GM21528 (cell line): ENCODE measurements around the gene AOC1.

Source experiments
- ATAC-seq: cut with Tn5 transposase; IDR thresholded peaks from one replicate; pipeline ENCODE4 v1.9.1; 2021; ENCODE audit warnings: mild to moderate bottlenecking, moderate library complexity; ENCODE audit not compliant: unreplicated experiment, low FRiP score

The AOC1 gene

DNA sequence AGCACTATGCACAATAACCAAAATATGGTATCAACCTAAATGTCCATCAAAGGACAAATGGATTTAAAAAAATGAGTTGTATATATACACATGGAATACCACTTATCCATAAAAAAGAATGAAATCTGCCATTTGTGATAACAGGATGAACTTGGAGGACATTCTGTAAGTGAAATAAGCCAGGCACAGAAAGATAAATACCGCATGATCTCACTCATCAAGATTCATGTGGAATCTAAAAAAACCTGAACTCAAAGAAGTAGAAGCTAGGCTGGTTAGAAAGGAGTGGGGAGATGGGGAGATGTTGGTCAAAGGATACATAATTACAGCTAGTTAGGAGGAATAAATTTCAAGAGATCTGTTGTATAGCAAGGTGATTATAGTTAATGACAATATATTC is 17.3 kb upstream of the AOC1 start:
- no peak for ATAC-seq

DNA sequence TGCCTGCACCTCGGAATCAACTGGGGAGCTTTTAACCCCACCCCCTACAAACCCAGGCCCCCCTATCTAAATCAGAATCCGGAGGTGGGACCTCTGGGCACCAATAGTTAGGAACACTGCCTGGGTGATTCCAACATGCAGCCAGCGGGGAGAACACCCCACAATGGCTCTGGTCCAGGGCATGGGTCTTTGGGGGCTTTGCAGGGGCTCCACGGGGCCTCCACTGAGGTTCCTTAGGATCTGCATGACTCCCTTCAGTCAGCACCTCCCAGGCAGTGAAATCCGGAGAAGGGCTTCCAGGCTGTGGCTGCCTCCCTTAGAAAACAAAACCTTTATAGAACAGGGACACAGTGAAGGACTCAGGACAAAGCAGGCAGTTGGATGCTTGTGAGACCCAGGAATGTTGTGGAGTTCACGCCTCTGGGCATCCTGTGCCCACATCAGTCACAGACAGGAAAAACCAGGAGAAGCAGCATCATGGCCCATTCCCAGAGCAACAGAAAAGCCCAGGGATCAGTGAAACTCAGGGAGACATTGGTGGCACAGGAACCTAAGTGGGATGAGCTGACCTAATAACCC is 16.5 kb upstream of the AOC1 start:
- ATAC-seq = no peak

DNA sequence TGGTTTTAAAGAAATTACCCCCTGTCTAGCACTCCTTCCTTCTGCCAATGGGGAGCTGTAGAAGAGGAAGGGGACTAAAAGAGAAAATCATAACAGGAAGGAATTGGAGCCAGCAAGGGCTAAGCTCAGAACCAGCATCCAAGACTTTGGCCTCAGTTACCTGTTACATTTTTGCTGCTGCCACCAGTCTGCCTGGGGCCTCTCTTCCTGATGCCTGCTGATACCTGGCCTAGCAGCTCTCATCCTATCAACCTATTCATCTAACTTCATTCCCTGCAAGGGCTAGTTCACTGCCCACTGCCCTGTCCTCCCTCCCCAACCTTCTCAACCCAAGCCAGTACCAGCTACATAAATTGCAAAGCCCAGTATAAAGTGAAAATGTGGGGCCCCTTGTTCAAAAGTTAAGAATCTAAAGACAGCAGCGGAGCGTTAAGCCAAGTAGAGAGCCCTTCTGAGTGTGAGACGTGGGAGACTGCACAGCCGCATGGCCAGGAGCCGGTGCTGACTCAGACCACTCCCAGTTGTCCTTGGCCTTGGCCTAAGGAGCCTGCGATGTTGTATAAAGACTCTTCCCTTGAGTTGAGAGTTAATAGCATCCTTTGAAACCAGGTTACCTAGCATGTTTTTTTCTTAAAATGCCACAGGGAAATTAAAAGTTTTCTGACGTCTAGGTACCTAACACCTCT is 13.2 kb upstream of the AOC1 start:
- no peak for ATAC-seq

DNA sequence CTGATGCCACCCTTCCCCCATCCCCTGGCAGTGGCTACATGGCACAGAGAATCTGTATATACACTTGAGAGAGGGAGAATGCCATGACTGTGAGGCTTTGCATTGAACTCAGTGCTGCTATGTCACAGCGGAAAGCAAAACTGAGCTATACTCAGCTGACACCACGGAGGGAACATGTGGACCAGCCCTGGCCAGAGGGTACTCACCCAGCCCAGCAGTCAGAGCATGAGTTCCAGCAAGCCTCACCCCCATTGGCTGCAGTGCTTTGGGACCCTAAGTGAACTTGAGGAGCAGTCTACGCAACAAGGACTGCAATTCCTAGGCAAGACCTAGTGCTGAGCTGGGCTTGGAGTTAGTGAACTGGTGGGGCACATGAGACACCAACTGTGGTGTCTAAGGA is 10.3 kb upstream of the AOC1 start:
- no peak for ATAC-seq

DNA sequence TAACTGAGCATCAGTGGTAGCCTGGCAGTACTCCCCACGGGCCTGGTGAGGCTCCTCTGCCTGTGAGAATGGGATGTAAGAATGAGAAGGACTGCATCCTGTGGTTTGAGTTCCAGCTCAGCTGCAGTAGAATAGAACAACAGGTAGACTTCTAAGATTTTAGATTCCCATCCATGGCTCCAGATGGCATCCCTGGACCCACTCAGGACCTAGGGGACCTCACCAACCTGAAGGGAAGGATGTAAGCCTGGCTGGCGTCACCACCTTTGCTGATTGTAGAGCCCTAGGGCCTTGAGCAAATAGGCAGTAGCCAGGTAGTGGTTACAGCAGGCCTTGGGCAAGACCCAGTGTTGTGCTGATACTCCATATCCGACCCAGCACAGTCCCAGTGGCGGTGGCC is 9.6 kb upstream of the AOC1 start:
- ATAC-seq = no peak

- ATAC-seq = no peak
These were observed 6.9 kb upstream of the AOC1 start for GRCh38 chr7:150845421-150845861.

DNA sequence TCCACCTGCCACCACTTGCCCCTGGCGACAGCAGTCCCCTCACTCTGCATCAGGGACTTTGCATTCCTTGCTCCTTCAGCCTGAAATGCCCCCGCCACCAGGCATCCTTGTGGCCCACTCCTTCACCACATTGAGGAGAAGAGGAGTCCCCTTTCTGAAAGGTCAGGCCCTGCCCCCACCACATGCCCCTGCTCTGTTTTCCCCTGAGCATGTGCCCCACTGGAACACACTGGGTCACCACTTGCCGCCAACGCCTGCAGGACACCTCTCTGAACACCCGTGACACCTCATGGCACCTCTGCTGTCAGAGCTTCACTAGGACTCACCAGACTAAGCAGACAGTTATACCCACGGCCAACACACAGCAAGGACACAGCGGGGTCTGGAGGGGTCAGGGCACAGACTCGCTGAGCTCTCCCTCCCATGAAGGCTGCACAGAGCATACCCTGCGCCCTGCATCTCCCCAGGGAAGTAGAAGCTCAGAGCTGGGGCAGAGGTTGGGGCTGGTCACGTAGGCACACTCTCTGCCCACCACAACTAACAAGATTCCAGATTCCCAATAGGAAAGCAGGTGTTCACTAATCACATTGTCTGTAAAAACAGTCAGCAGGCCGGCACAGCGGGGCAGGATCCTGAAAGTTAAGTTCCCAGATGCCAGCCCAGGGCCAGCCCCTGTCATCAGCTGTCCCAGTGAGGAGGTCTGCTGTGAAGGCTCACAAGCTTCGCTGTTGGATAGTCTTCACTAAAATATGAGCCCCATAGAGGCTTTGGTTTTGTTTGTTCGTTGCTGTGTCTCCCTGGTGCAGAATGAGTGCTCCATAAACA is 5.8 kb upstream of the AOC1 start:
- ATAC-seq = no peak

DNA sequence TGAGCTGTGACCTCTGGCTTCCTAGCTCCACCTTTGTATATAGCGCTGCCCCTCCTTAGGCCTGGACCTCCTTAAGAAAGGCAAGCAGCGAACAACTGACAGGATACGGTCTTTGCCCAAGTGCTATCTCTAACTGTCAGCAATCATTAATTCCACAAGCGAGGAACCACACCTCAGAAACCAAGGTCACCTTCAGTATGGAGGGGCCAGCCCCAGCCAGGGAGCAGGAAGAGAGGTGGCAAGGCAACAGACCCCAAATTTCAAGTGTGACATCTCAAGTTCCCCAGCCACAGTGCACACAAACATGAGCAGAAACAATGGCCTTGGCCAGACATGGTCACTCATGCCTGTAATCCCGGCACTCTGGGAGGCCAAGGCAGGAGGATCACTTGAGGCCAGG is 4.8 kb upstream of the AOC1 start:
- ATAC-seq = no peak

GRCh38 chr7:150848111-150848510 is 4.2 kb upstream of the AOC1 start:
- no peak for ATAC-seq

DNA sequence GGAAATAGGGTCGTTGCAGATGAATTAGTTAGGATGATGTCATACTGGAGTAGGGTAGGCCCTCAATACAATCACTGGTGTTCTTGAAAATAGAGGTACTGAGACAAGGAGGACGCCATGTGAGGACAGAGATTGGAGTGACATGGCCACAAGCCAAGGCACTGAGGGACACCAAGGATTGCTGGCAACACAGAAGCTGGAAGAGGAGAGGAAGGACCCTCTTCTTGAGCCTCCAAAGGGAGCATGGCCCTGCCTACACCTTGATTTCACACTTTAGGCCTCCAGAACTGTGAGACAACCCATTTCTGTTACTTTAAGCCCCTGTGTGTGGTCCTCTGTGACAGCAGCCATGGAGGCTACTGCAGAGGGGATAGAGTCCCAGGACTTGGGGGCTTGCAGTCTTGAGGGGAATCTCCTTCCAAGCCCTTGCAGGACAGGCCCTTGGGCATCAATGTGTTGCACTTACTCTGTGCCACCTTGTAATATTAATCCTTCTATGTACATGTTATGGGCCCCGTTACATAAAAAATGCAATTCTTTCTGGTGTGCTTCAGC is 3.7 kb upstream of the AOC1 start:
- ATAC-seq = no peak

- no peak for ATAC-seq
These were observed 3.0 kb upstream of the AOC1 start for GRCh38 chr7:150849204-150849775.

DNA sequence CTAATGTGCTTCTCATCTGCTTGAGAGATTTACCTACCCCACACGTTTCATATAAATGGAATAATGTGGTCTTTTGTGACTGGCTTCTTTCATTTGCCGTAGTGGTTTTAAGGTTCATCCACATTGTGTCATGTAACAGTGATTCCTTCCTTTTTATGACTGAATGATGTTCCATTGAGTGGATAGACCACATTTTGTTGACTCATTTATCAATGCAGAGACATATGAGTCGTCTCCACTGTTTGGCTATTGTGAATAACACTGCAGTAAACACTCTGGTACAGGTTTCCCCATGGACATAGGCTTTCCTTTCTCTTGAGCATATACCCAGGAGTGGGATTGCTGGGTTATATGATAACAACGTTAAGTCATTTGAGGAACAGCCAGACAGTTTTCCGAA is 2.0 kb upstream of the AOC1 start:
- ATAC-seq = no peak

- no peak for ATAC-seq
These were observed 586 bp upstream of the AOC1 start for GRCh38 chr7:150851492-150852370.

DNA sequence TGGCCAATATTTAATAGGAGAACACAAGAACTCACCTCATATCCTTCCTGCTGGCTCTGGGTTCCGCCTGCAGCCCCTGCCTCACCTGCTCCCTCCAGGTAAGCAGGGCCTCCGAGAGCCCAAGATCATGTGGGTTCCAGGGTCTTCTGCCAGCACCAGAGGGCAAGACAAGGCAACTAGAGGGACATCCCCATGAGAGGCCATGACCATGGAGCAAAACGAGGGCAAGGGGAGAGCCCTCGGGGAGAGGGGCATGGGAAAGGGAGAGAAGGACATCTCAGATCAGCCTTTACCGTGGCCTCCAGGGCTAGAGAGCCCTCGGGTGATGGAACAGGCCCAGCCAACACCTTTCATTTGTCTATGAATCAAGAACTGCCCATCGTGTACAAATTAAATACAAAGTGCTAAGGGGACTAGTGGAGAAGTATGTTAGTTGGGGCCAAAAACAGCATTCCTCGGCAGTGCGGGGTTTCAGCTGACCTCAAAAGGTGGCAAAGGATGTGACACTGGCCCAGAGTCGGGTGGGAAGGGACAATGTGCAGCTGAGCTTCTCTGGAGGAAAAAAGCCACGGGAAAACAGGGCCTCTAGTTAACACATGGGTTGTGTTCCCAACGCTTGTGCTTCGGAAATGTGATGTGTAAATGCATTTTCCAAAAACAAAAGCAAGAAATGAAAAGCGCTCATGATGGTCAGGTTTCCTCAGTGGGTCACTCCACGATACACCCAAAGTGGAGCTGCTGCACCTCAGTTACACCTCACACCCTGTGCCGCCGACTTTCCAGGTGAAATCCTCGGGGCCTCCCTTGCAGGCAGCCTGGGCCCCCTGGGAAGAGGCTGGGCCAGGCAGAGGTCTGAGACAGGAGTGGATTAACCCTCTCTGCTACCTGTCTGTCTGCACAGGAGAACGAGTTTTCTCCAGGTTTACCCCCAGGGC is 2.0 kb downstream of the AOC1 start:
- ATAC-seq = no peak

GRCh38 chr7:150855046-150855445 is 2.7 kb downstream of the AOC1 start:
- no peak for ATAC-seq

- ATAC-seq = no peak
These were observed 3.4 kb downstream of the AOC1 start for GRCh38 chr7:150855476-150856302.

DNA sequence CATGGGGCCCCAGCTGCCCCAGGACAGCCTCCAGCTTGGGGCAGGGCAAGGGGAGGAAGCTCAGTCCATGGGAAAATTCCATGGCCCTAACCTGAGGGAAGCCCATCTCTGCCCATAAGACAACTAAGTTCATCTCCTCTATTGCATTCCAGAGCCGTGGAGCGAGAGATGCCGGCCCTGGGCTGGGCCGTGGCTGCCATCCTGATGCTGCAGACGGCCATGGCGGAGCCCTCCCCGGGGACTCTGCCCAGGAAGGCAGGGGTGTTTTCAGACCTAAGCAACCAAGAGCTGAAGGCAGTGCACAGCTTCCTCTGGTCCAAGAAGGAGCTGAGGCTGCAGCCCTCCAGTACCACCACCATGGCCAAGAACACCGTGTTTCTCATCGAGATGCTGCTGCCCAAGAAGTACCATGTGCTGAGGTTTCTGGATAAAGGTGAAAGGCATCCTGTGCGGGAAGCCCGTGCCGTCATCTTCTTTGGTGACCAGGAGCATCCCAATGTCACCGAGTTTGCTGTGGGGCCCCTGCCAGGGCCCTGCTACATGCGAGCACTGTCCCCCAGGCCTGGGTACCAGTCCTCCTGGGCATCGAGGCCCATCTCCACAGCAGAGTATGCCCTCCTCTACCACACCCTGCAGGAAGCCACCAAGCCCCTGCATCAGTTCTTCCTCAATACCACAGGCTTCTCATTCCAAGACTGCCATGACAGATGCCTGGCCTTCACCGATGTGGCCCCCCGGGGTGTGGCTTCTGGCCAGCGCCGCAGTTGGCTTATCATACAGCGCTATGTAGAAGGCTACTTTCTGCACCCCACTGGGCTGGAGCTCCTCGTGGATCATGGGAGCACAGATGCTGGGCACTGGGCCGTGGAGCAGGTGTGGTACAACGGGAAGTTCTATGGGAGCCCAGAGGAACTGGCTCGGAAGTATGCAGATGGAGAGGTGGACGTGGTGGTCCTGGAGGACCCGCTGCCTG is 4.3 kb downstream of the AOC1 start:
- ATAC-seq = no peak
